HG03378 (cell line): ENCODE measurements around the gene SKOR1.

ENCODE experiments used
- ATAC-seq: cut with Tn5 transposase; IDR thresholded peaks from one replicate; pipeline ENCODE4 v1.9.1; 2021; ENCODE audit warnings: mild to moderate bottlenecking, moderate library complexity; ENCODE audit not compliant: unreplicated experiment

The SKOR1 gene

DNA sequence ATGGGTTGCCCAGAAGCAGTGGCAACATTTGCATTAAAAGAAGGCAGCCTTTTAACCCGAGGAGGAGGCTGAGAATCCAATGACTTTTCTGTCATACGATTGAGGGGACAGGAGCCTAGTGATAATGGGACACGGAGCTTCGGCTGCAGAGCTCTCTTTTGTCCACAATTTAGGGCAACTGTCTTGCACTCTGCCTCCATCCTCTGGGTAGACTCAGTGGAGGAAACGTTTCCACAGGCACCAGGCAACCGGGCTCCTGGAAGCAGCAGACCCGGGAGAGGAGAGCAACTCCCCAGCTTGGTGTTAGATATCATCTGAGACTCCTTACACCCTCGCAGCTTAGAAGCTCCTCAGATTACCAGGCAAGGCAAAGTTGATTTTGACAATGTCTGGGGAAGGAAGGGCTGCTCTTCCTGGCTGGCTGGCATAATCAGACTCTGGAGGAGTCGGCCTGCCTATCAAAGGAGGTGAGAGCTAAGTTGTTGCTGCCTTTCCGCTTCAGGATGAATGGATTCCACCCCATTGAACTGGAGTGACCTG lies 58.0 kb downstream of the SKOR1 start:
- ATAC-seq, result no peak

DNA sequence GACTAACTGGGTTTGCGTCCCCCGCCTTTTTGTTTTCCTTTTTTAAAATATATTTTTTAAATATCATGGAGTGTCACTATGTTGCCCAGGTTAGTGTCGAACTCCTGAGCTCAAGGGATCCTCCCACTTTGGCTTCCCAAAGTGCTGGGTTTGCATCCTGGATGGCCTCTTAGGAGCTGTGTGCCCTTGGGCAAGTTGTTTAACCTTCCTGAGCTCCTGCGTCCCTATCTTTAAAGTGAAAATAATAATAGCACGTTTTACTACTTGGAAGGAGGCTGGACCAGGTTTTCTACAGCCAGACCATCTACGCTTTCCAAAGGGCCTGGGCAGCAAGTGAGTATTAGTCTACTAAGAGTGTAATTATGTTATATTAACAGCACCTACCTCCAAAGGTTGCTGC lies 58.7 kb downstream of the SKOR1 start:
- ATAC-seq, result no peak
